T follicular helper cell (primary cell): ENCODE results near the gene SAP30BP.

ENCODE experiments used
- DNase-seq: peaks from one replicate; pipeline ENCODE4 v3.0.0-alpha.2; 2020; ENCODE audit warnings: low read depth

SAP30BP gene

GRCh38 chr17:75647061-75647460 lies 20.1 kb upstream of the SAP30BP start:
- DNase-seq = no peak

- no peak for DNase-seq
Measured at GRCh38 chr17:75647921-75648320, 19.2 kb upstream of the SAP30BP start.

- no peak for DNase-seq
Measured at GRCh38 chr17:75649687-75650086, 17.5 kb upstream of the SAP30BP start.

GRCh38 chr17:75650874-75651273 lies 16.3 kb upstream of the SAP30BP start:
- DNase-seq = no peak

- no peak for DNase-seq
Measured at GRCh38 chr17:75652341-75652740, 14.8 kb upstream of the SAP30BP start.

- no peak for DNase-seq
Measured at GRCh38 chr17:75652934-75653549, 14.1 kb upstream of the SAP30BP start.

GRCh38 chr17:75654176-75654575 lies 13.0 kb upstream of the SAP30BP start:
- no peak for DNase-seq

- DNase-seq = no peak
Measured at GRCh38 chr17:75658237-75658636, 8.9 kb upstream of the SAP30BP start.

- DNase-seq = no peak
Measured at GRCh38 chr17:75661531-75661930, 5.6 kb upstream of the SAP30BP start.

- no peak for DNase-seq
Measured at GRCh38 chr17:75662511-75662910, 4.6 kb upstream of the SAP30BP start.

- no peak for DNase-seq
Measured at GRCh38 chr17:75664099-75664549, 3.0 kb upstream of the SAP30BP start.

GRCh38 chr17:75665981-75666380 lies 1.2 kb upstream of the SAP30BP start:
- no peak for DNase-seq

- DNase-seq = no peak
Measured at GRCh38 chr17:75667825-75668224, 687 bp downstream of the SAP30BP start.

GRCh38 chr17:75668489-75668888 lies 1.4 kb downstream of the SAP30BP start:
- DNase-seq = no peak

- no peak for DNase-seq
Measured at GRCh38 chr17:75670868-75671267, 3.7 kb downstream of the SAP30BP start.

- DNase-seq = no peak
Measured at GRCh38 chr17:75672011-75672410, 4.9 kb downstream of the SAP30BP start.

GRCh38 chr17:75673487-75673886 lies 6.3 kb downstream of the SAP30BP start:
- DNase-seq = no peak

GRCh38 chr17:75676461-75676860 lies 9.3 kb downstream of the SAP30BP start:
- no peak for DNase-seq

GRCh38 chr17:75679706-75680211 lies 12.6 kb downstream of the SAP30BP start:
- no peak for DNase-seq

GRCh38 chr17:75680431-75680830 lies 13.3 kb downstream of the SAP30BP start:
- DNase-seq = no peak

- no peak for DNase-seq
Measured at GRCh38 chr17:75681289-75681688, 14.2 kb downstream of the SAP30BP start.

GRCh38 chr17:75683583-75683982 lies 16.4 kb downstream of the SAP30BP start:
- no peak for DNase-seq

- DNase-seq = no peak
Measured at GRCh38 chr17:75684249-75684648, 17.1 kb downstream of the SAP30BP start.

GRCh38 chr17:75684924-75685323 lies 17.8 kb downstream of the SAP30BP start:
- DNase-seq = no peak
